Lung (tissue), 12 donors: ENCODE results near the gene RNF150. TPM values are rescaled to one million over a fixed set of nuclear protein-coding genes. Genes with fewer than 3 reads are reported as not detected.

Experiments
- ATAC-seq: fragments of 200-7000 bp; cut with Tn5 transposase; one replicate; pipeline ENCODE4 v1.9.1; 2020; ENCODE audit warnings: moderate number of reproducible peaks; ENCODE audit not compliant: insufficient read depth, low FRiP score
- DNase-seq, 3 donors: peaks; one replicate each; pipeline ENCODE4 v3.0.0-alpha.2; 2013 to 2017
- H3K27ac ChIP-seq, 2 donors: one replicate each; pipeline ENCODE4 v1.5.1; 2013; ENCODE audit warnings: mild to moderate bottlenecking in 2 of 2, moderate library complexity in 2 of 2, control low read depth in 1 of 2, inconsistent platforms in 1 of 2, low read depth in 1 of 2, low read length in 1 of 2
- H3K27me3 ChIP-seq, 3 donors: one replicate each; pipeline ENCODE4 v1.5.1; 2013; ENCODE audit warnings: low read length in 2 of 3; ENCODE audit not compliant: control insufficient read depth in 3 of 3, insufficient read depth in 3 of 3
- H3K36me3 ChIP-seq, 4 donors: one replicate each; pipeline ENCODE4 v1.5.1; 2013; ENCODE audit warnings: low read length in 4 of 4, mild to moderate bottlenecking in 1 of 4, moderate library complexity in 1 of 4; ENCODE audit not compliant: control insufficient read depth in 4 of 4, insufficient read depth in 4 of 4
- H3K4me1 ChIP-seq, 5 donors: one replicate each; pipeline ENCODE4 v1.5.1; 2013; ENCODE audit warnings: low read length in 5 of 5, mild to moderate bottlenecking in 2 of 5, moderate library complexity in 1 of 5; ENCODE audit not compliant: control insufficient read depth in 5 of 5, insufficient read depth in 5 of 5
- H3K4me3 ChIP-seq: one replicate; pipeline ENCODE4 v1.5.1; 2013; ENCODE audit warnings: mild to moderate bottlenecking, control low read depth, moderate library complexity
- H3K9ac ChIP-seq, 2 donors: one replicate each; pipeline ENCODE4 v1.5.1; 2013; ENCODE audit warnings: low read length in 2 of 2, control low read depth in 1 of 2; ENCODE audit not compliant: insufficient read depth in 1 of 2
- H3K9me3 ChIP-seq, 4 donors: one replicate each; pipeline ENCODE4 v1.5.1; 2013; ENCODE audit warnings: low read length in 3 of 4, mild to moderate bottlenecking in 1 of 4, moderate library complexity in 1 of 4; ENCODE audit not compliant: control insufficient read depth in 4 of 4, insufficient read depth in 3 of 4
- CTCF ChIP-seq: IDR thresholded peaks from 2 replicates; pipeline ENCODE4 v1.5.1; 2012; ENCODE audit warnings: mild to moderate bottlenecking; ENCODE audit errors: control extremely low read depth, extremely low read depth
- WGBS, 2 donors: extraction: QIAGEN DNeasy Blood & Tissue Kit; methylation state at CpG; one replicate each; pipeline ENCODE4 v1.1.7; 2013; 5-methylcytosine and 5-hydroxymethylcytosine counted together
- polyA plus RNA-seq, 2 donors: library from polyadenylated mRNA; stranded (reverse); fragments of 200-250 nt; gene quantifications; one replicate each; pipeline ENCODE4 v1.2.1, GENCODE V29; 2013
- total RNA-seq, 2 donors: library from RNA; depleted of rRNA in 1 of 2; stranded (reverse); fragments of >200 nt in 1 of 2; gene quantifications; one replicate each; pipeline ENCODE4 v1.2.1, GENCODE V29; 2014 to 2021
- donor health status: control.
- donor health status: control.
- donor health status: Bipolar disorder and iron deficiency.
- donor health status: healthy.
- donor health status: DM: yes; HTN: yes; CAD: no.

Gene RNF150
- total and polyA plus RNA-seq, 4 donors, result 0.18 to 19.3 (median 2.1) TPM

GRCh38 chr4:141047228-141047884, 85.9 kb downstream of the RNF150 start:
- Histone ChIP-seq H3K9ac (no peak overlapping the region), H3K9me3 (peaks cover 0 to 7% (median 3%) of the 10 kb centered on the region in 4 donors), H3K36me3 (peaks cover 0 to 2% (median 0%) of the 10 kb centered on the region in 4 donors), H3K4me1 (peaks cover 0 to 11% (median 0%) of the 10 kb centered on the region in 5 donors), H3K27me3 (no peaks in the 10 kb centered on the region), H3K4me3 (no peak overlapping the region), H3K27ac (peak overlapping the region in 1 of 2 donors; percentile 77)
- WGBS, 2 donors, result 71 to 76% methylated on average over 7 of the region's 7 CpGs
- no peak for TF ChIP-seq CTCF
- DNase-seq (no peak), ATAC-seq (no peak)

GRCh38 chr4:141046255-141046654, 87.0 kb downstream of the RNF150 start:
- peaks cover 0 to 2% (median 0%) of the 10 kb centered on the region in 4 donors for H3K36me3 ChIP-seq
- ATAC-seq (peak; percentile 47), DNase-seq (no peak)
- 52 to 55% methylated on average over 3 of the region's 3 CpGs for WGBS, 2 donors
- H3K4me3 ChIP-seq, result no peak overlapping the region
- peaks cover 0 to 7% (median 2%) of the 10 kb centered on the region in 4 donors for H3K9me3 ChIP-seq
- H3K4me1 ChIP-seq, result peaks cover 0 to 12% (median 1%) of the 10 kb centered on the region in 5 donors
- no peak overlapping the region for H3K9ac ChIP-seq
- no peak for TF ChIP-seq CTCF
- no peaks in the 10 kb centered on the region for H3K27me3 ChIP-seq
- H3K27ac ChIP-seq, result peak overlapping the region in 1 of 2 donors; percentile 77

- Histone ChIP-seq H3K4me1 (peaks cover 0 to 15% (median 5%) of the 10 kb centered on the region in 5 donors), H3K27me3 (no peaks in the 10 kb centered on the region), H3K9me3 (peaks cover 0 to 4% (median 1%) of the 10 kb centered on the region in 4 donors), H3K4me3 (no peak overlapping the region), H3K27ac (no peak overlapping the region), H3K9ac (no peak overlapping the region), H3K36me3 (peaks cover 0 to 2% (median 0%) of the 10 kb centered on the region in 4 donors)
- TF ChIP-seq CTCF, result no peak
- 90 to 94% methylated on average over 4 of the region's 4 CpGs for WGBS, 2 donors
- DNase-seq (no peak), ATAC-seq (no peak)
Observed at GRCh38 chr4:141045848-141046247, 87.4 kb downstream of the RNF150 start.
